Chondrocyte (in vitro differentiated cells): Measurements from ENCODE around the gene KCNJ14. TPM values are rescaled to one million over a fixed set of nuclear protein-coding genes. Genes with fewer than 3 reads are reported as not detected.

Experiments used
- DNase-seq: peaks from one replicate; pipeline ENCODE4 v3.0.0; 2021; ENCODE audit warnings: mixed read lengths, low spot score
- H3K27ac Mint-ChIP-seq: one replicate; pipeline ENCODE4 v1.8.0; 2021; ENCODE audit warnings: mild to moderate bottlenecking, moderate library complexity, mixed read lengths; ENCODE audit not compliant: unreplicated experiment
- H3K27me3 Mint-ChIP-seq: 2 replicates; pipeline ENCODE4 v1.8.0; 2021; ENCODE audit warnings: low read depth, mixed read lengths
- H3K36me3 Mint-ChIP-seq: 2 replicates; pipeline ENCODE4 v1.8.0; 2021; ENCODE audit warnings: low read depth, mixed read lengths
- H3K4me1 Mint-ChIP-seq: 2 replicates; pipeline ENCODE4 v1.8.0; 2021; ENCODE audit warnings: low read depth, mild to moderate bottlenecking, mixed read lengths
- H3K4me3 Mint-ChIP-seq: one replicate; pipeline ENCODE4 v1.8.0; 2021; ENCODE audit warnings: mild to moderate bottlenecking, moderate library complexity, mixed read lengths; ENCODE audit not compliant: unreplicated experiment
- H3K9me3 Mint-ChIP-seq: 2 replicates; pipeline ENCODE4 v1.8.0; 2021; ENCODE audit warnings: low read depth, mixed read lengths
- total RNA-seq: library from RNA; stranded (reverse); gene quantifications from 3 replicates; pipeline ENCODE4 v1.2.1, GENCODE V29; 2021
- TF ChIP-seq, protein P1 (sequence below): fragments of 200-600 bp; sonication (generic); IDR thresholded peaks from 2 replicates; pipeline ENCODE4 v1.5.0; 2021; ENCODE audit warnings: antibody characterized with exemption, mild to moderate bottlenecking, moderate library complexity

Gene KCNJ14
- total RNA-seq, 1 donor from 2014 or later, result 0.95 TPM

DNA sequence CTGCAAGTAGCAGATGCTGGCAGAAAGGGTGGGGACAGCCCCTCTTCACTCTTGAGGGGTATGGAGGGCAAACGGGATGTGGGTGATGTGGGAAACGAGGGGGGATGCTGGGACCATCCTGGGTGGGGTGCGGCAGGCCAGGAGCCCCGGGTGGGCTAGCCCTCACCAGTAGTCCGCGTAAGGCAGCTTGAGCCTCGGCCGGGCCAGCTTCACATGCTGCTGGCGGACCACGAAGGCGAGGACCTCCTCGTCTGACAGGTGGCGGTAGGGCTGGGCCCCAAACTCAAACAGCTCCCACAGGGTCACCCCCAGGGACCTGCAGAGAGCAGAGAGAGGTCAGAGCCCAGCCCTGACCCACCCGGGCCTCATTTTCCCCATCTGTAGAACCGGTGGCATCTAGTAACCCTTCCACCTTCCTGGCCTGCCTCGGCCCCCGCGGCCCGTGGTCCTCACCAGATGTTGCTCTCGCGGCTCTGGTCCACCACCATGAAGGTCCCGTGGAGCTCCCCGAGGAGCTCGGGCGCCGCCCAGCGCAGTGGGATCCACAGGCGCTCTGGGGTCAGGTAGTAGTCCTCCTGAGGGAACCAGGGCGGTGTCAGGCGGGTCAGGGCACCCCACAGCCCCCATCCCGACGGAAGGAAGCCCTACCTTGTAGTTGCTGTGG lies 45.6 kb downstream of the KCNJ14 start:
- Mint-ChIP-seq H3K27ac (no peak overlapping the region), H3K4me1 (peaks cover 7% of the 10 kb centered on the region), H3K4me3 (no peak overlapping the region), H3K27me3 (peaks cover 15% of the 10 kb centered on the region), H3K9me3 (no peaks in the 10 kb centered on the region), H3K36me3 (no peaks in the 10 kb centered on the region)
- DNase-seq, result no peak
- TF ChIP-seq, protein P1, sequence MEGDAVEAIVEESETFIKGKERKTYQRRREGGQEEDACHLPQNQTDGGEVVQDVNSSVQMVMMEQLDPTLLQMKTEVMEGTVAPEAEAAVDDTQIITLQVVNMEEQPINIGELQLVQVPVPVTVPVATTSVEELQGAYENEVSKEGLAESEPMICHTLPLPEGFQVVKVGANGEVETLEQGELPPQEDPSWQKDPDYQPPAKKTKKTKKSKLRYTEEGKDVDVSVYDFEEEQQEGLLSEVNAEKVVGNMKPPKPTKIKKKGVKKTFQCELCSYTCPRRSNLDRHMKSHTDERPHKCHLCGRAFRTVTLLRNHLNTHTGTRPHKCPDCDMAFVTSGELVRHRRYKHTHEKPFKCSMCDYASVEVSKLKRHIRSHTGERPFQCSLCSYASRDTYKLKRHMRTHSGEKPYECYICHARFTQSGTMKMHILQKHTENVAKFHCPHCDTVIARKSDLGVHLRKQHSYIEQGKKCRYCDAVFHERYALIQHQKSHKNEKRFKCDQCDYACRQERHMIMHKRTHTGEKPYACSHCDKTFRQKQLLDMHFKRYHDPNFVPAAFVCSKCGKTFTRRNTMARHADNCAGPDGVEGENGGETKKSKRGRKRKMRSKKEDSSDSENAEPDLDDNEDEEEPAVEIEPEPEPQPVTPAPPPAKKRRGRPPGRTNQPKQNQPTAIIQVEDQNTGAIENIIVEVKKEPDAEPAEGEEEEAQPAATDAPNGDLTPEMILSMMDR, result no peak

DNA sequence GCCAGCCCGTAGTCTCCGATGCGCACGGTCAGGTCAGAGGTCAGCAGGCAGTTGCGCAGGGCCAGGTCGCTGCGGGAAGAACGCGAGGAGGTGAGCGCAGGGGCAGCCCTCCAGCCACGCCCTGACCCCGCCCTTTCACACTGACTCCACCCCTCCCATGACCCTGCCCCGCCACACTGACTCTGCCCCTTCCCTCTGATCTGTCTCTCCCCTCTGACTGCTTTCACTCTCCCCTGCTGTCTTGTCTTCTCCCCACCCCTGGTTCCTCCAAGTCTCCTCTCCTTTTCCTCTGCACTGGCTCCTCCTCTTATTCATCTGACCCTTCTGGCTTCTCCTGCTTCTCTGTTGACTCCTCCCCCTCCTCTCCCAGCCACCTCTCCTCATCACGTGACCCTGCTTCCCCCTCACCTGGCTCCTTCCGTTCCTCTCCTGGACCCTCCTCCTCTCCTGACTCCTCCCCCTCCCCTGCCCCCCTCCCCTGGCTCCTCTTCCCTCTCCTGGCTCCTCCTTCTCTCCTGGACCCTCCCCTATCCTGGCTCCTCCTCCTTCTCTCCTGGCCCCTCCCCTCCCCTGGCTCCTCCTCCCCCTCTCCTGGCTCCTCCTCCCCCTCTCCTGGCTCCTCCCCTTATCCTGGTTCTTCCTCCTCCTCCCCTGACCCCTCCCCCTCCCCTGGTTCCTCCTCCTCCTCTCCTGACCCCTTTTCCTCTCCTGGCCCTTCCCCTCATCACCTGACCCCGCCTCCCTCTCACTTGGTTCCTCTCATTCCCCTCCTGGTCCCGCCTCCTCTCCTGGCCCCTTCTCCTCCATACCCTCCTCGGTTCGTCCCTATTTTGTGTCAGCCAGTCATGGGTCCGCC lies 46.3 kb downstream of the KCNJ14 start:
- H3K36me3 Mint-ChIP-seq, result no peaks in the 10 kb centered on the region
- DNase-seq, result no peak
- H3K4me3 Mint-ChIP-seq, result no peak overlapping the region
- TF ChIP-seq, protein P1, result no peak
- peaks cover 15% of the 10 kb centered on the region for H3K27me3 Mint-ChIP-seq
- H3K27ac Mint-ChIP-seq, result no peak overlapping the region
- no peaks in the 10 kb centered on the region for H3K9me3 Mint-ChIP-seq
- H3K4me1 Mint-ChIP-seq, result peaks cover 7% of the 10 kb centered on the region

DNA sequence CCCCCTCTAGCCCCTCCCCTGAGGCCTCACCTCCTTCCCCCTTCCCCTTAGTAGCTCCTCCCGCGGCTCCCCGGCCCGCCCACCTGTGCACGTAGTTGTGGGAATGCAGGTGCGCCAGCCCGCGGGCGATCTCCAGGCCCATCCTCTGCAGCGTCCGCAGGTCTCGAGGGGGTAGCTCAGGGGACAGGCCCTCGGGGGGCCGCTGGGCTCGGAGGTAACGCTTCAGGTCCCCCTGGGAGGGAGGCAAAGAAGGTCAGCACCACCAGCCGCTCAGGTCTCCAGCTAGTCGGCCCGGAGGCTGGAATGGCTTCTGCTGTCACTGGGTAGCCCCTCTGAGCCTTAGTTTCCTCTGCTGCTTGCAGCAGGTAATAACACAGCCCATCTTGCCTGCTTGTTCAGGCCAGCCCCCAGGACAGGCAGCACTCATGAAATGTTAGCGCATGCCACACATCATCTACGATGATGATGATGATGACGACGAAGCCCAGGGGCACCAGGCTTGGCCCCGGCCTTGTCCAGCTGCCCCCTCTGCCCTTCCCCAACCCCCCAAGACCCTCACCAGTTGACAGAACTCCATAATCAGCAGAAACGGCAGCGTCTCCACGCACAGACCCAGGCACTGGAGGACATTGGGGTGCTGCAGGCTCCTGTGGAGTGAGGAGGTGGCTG lies 47.1 kb downstream of the KCNJ14 start:
- TF ChIP-seq, protein P1, result no peak
- Mint-ChIP-seq H3K9me3 (no peaks in the 10 kb centered on the region), H3K27me3 (peaks cover 15% of the 10 kb centered on the region), H3K27ac (no peak overlapping the region), H3K4me3 (no peak overlapping the region), H3K4me1 (peaks cover 7% of the 10 kb centered on the region), H3K36me3 (no peaks in the 10 kb centered on the region)
- no peak for DNase-seq

DNA sequence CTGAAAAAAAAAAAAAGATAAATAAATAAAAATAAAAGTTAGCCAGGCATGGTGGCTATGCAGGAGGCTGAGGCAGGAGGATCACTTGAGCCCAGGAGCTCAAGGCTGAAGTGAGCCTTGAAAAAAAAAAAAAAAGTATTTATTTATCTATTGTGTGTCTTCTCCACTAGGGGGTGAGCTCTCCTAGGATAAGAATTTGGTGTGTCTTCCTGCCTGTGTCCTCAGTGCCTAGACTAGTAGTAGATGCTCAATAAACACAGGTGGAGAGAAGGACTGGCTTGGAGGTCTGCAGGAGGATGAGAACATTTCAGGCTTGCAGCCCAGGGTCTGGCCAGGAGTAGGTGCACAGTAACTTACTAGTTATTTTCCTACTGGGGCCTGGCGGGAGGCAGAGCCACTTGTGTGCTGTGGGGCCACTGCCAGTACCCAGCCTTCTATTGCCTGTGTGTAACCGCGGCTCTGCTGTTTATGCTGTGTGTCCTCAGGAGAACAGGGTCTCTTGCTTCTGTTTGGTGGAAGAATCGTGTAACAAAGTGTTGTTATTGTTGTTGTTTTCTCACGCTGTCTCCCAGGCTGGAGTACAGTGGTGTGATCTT lies 50.9 kb downstream of the KCNJ14 start:
- no peak overlapping the region for H3K27ac Mint-ChIP-seq
- no peak for DNase-seq
- H3K4me1 Mint-ChIP-seq, result peaks cover 12% of the 10 kb centered on the region
- TF ChIP-seq, protein P1, result peak; percentile 81
- H3K9me3 Mint-ChIP-seq, result no peaks in the 10 kb centered on the region
- H3K36me3 Mint-ChIP-seq, result no peaks in the 10 kb centered on the region
- no peak overlapping the region for H3K4me3 Mint-ChIP-seq
- peaks cover 8% of the 10 kb centered on the region for H3K27me3 Mint-ChIP-seq
